Measurements from ENCODE around the gene HMGCS1. TPM values are rescaled to one million over a fixed set of nuclear protein-coding genes. Genes with fewer than 3 reads are reported as not detected.
"Not testable (repeated sequence)": the region's sequence is repeated elsewhere in the genome, so short reads cannot be mapped to it uniquely, and the experiment has no call there.

The HMGCS1 gene
- total RNA-seq, 1 experiment from 2014 or later, result 54.4 TPM

DNA sequence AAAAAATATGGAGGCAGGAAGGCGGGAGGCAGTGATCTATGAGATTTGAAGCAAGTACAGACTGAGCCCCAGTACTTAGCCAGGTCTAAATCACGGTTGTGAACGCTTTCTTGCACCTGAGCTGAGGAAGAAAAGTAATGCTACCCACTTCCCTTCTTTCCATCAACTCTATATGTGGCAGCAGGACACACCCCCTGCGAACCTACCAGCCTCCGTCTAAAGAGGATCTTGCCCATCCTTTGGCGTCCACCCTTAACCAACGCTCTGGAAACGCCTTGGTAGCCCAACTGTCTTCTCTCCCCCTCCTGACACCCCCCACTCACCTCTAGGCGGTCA is 545 bp downstream of the HMGCS1 start:
- no peak for DNase-seq (ENCODE audit: low read depth)

DNA sequence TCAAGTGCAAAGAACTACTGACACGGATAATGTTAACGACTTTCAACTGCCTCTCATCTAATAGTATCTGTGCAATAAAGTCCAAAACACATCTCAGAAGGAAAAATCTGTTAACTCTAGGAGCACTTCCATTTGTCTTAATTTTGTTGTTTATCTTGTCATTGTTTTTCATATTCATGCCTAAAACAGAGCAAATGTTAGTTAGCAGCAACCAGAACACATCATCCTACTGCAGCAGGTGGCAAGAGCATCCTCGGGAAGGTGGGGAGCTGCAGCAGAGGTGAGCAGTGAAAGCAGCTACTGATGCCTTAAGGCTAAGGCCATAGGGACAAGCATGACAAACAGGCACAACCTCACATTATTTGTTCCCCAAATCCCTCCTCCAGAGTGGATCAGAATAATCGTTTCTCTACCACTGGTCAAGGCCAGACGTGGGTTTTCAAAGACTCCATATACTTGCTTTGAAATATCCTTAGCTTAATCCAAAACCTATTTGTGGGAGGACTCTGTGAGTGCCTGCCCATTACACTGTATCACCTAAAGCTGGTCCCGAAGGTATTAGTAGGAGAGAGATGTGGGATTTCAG is 1.0 kb downstream of the HMGCS1 start:
- DNase-seq (ENCODE audit: low read depth), result no peak

DNA sequence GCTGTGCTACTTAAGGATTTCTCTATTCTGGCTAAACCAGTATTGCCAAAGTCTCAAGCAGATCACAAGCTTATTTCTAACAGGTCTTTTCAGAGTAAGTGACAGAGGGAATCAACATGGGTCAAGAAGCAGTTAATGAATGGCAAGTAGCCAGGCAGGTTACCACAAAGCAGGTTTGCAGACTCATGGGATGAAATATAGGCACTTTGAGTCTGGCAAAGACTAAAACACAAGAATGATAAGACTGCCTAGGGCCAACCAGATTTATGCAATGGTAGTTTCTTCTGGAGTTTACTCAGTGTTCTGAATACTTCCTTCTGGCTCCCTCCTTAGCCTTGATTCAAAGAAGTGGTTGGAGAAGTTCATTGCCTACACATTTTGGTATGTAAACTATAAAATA is 3.6 kb downstream of the HMGCS1 start:
- peak; percentile 64 for DNase-seq (ENCODE audit: low read depth)

DNA sequence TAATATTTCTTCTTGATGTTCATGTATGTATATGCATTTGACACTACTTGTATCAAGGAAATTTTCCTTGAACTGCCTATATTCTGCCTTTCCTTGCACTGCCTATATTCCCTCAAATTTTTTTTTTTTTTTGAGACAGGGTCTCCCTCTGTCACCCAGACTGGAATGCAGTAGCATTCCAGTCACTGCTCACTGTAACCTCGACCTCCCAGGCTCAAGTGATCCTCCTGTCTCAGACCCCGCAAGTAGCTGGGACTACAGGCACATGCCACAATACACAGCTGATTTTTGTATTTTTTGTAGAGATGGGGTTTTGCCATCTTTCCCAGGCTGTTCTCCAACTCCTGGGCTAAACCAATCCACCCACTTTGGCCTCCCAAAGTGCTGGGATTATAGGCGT is 4.1 kb downstream of the HMGCS1 start:
- no peak for DNase-seq (ENCODE audit: low read depth)

DNA sequence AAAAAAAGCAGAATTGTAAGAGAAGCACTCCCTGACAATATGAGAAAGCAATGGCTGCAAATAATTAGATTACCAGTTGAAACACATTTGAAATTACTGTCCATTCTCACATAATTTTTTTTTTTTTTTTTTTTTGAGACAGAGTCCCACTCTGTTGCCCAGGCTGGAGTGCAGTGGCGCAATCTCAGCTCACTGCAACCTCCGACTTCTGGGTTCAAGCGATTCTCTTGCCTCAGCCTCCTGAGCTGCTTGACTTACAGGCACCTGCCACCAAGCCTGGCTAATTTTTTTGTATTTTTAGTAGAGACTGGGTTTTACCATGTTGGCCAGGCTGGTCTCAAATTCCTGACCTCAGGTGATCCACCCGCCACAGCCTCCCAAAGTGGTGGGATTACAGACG is 6.3 kb downstream of the HMGCS1 start:
- DNase-seq (ENCODE audit: low read depth), result not testable (repeated sequence)

DNA sequence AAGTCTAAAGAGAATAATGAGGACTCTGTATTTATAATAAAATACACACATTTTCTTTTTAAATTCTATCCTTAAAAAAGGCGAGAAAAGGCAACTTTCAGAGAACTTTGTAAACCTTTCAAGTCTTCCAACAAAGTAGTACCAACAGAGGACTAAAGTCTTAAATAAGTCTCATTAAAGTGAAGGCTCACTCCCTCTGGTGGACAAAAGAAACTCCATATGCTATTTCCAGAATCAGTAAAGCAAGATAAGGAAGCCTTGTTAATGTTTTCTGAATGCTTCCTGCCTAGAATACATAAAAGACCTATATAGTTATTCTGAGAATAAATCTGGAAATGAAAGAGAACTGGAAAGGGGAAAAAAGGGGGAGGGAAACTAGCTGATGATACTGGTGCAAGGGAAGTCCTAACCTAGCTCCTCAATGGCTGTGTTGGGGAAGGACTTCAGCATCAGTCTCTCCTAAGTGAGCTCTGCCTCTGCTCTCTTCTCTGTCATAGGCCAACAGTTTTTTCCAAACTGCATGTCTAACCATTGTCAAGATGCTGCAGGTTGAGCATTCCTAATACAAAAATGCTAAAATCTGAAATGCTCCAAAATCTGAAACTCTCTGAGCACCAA is 7.2 kb downstream of the HMGCS1 start:
- DNase-seq (ENCODE audit: low read depth), result peak; percentile 72

DNA sequence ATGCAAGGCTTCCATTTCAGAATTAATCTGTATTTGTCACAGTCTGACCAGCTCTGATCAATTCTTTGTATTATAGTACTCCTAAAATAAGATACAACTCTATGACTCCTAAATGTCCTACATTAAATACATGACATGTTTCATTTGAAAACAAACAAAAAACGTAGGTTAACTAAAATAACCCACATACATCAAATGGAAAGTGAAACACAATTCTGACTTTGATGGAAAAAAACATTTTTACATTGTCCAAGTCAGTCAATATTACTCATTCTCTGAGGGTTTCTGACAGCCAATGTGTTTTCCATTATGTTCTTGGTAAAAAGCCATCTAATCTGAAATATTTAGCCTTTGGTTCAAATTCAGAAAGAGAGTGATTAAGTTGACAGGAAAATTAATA is 8.7 kb downstream of the HMGCS1 start:
- no peak for DNase-seq (ENCODE audit: low read depth)

DNA sequence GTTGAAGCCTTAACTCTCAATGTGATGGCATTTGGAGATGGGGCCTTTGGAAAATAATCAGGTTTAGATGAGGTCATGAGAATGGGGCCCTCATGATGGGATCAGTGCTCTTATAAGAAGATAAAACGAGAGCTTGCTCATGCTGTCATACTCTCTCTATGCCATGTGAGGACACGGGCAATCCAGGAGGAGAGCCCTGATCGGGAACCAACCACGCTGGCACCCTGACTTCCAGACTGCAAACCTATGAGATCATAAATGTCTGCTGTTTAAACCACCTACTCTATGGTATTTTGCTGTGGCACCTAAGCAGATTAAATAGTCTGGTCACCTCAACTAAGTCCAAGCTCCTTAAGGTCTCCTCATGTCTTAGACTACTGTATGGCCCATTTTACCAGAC is 10.0 kb downstream of the HMGCS1 start:
- DNase-seq (ENCODE audit: low read depth), result no peak

DNA sequence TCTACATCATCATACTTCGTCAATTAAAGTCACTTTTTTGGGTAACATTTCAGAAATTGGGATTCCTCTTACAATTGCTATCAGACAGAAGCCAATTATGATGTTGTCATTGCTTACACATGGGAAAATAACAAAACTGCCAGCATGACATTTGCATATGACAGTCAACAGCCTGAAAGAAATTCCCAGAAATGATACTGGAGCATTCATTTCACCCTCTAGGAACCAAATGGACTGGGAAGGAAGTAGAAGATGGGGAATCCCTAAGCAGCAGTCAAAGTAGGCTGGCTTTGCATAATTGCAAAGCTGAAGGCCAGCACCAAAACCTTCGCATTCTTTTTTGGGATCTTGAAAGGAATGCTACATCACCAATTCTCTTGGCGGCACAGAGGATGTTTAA is 10.7 kb downstream of the HMGCS1 start:
- no peak for DNase-seq (ENCODE audit: low read depth)

DNA sequence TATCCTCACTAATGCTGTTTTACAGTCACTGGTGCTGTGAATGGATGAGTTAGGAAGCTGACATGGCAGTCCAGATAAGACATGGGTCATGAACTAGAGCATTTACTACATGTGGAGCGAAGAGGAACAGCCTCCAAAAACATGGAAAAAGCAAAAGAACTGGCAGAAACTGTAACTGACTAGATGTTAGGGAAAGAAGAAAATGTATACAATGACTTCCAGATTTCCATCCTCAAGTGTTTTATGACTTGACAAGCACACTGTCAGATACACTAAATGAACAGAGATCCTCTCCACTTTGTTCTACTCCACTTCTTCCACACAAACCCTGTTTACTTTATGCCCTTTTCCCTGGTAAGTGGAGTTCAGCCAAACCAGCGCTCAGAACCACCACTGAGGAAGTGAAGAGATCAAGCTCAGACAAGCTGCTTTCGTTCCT is 11.5 kb downstream of the HMGCS1 start:
- no peak for DNase-seq (ENCODE audit: low read depth)

DNA sequence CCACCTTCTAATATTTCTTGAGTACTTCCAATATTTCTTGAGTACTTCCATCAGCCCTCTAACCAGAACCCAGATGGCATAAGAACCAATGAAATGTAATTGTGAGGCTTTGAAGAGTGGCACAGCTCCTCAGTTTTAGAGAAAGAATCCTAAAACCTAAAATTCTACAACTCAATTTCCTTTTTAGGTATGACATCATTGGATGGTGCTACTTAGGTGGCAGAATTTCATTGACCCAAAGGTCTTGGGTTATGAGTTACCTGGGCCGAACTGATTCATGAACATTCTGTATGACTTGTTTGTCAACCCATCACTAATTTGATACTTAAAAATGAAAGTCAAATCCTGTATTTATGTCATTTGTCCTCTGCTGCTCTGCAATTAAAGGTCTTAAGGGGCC is 13.1 kb downstream of the HMGCS1 start:
- no peak for DNase-seq (ENCODE audit: low read depth)

DNA sequence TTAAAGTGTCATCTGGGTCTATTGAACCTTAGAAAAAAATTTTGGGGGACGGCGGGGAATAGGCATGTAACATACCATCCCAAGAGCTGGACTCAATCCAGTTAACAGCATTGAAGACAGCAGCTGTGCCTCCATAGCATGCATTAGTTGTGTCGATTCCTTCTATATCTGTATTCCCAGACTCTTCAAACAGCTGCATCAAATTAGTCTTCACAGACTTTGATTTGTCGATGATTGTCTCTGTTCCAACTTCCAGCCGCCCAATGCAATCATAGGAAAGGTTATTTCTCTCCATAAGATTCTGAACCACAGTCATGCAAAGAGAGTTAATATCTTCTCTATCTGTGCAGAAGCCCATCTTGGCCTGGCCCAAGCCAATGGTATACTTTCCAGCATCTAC is 14.8 kb downstream of the HMGCS1 start:
- no peak for DNase-seq (ENCODE audit: low read depth)

DNA sequence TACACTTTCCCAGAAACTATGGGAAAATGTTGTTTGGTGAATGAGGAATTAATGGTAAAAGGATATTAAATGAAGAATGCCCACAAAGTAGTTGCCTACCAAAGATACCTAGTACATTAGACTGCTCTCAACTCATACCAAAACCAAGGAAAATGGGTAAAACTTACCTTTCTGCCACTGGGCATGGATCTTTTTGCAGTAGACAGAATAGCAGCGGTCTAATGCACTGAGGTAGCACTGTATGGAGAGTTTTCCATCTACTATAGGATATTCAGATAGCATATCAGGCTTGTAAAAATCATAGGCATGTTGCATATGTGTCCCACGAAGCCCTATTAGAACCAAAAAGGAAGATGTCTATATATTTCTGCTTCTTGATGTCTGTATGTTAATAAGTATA is 16.4 kb downstream of the HMGCS1 start:
- DNase-seq (ENCODE audit: low read depth), result no peak

DNA sequence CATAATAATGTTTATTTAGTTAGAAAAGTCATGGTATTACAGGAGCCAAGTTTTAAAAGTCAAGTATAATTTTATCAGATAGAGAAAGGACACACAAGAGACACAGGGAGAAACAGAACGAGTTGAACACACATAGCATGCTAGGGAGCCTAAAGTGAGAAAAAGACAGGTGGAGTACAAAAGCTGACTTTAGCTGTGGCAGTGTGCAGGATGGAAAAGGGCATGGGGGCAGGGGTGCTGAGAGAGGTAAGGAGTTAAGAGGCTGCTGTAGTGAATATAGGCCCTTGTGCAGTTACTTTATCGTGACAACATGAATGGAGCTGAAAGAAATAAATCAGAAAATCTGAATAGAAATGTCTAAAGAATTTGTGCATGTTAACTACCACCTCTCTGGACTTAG is 18.0 kb downstream of the HMGCS1 start:
- no peak for DNase-seq (ENCODE audit: low read depth)

DNA sequence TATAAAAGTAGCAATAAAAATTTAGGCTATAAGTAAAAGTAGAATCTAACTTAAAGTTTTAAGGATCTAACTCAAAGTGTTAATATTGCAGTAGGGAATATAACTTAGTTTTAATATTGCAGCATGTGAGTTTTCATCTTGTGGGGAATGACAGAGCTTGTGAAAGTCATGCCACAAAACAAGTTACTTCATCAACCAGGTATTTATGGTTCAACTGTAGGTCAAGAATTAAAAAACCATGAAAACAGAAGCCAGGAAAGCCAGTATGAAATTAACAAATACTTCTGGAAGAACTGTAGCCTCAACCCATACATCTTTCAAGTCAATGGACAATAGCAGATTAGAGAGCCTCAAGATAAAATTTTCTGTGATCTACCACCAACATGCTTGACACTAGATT is 19.0 kb downstream of the HMGCS1 start:
- DNase-seq (ENCODE audit: low read depth), result peak; percentile 67

DNA sequence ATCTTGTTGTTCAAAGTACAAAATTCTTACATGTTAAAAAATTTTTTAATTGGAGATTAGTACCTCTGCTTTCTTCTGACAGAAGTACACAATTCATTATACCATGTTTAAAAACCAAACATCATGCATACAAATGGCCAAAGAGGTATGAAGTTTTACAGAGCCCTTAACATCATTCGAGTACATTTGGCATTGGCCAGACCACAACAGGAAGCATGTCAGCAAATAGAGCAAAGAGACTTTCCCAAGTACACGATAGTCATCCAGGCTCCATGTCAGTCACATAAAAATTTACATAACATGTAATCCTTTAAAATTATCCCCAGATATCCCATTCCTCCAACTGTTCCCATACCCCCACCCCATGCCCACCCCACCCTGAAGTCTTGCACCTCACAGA is 22.5 kb downstream of the HMGCS1 start:
- DNase-seq (ENCODE audit: low read depth), result no peak

DNA sequence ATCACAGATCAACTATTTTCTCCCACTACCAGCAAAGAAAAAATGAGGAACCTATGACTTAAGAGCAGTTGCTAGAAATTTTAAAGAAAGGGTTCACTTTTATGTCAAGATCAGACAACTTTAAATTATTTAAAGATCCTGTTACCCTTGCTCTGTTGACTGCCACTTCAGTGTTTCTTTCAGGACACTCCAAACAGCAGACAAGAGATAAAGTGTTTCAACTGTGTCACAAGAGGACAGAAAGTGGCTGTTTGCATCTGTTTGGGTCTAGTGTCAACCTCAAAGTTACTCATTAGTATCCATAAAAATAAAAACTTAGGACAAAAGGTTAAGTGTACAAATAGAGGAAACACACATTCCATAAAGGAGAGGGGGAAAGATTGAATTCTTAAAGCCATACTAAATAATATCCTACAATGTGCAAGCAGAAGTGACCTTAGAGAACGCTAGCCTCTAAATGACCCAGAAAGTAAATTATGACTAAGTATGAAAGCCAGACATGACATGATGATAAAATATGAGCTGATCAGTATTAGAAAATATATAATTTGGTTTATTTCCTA is 24.9 kb downstream of the HMGCS1 start:
- DNase-seq (ENCODE audit: low read depth), result no peak

DNA sequence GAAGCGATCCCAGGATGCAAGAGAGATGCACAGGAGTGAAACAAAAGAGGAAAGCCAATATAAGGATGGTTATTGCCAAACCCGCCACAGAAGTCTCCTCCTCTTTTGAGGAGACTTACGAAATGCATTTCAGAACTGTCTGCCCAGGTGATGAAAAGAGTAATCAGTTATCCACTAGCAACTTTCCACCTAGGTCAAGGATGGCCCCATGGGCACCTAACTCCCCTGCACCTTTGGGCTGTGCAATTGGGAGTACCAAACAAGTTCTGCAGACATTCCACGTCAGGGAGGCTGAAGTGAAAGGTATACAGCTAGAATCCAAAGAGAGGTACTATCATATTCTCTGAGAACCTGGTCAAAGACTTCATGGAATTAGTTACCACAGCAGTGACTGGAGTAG is 25.7 kb downstream of the HMGCS1 start:
- no peak for DNase-seq (ENCODE audit: low read depth)

DNA sequence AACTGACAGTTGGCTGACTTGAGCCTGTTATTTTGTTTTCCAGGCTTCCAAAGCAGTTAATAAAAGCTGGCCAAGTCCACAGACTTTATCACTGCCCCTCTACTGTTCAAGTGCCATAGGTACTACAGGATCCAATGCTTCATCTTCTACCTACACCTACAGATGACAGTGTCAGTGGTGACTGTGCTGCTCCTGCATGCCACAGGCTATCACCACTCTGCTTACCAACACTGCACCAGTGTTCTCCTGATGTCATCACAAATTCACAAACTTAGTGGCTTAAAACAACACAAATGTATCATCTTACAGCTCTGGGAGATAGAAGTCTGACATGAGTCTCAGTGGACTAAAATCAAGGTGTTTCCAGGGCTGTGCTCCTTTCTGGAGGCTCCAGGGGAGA is 26.6 kb downstream of the HMGCS1 start:
- no peak for DNase-seq (ENCODE audit: low read depth)

DNA sequence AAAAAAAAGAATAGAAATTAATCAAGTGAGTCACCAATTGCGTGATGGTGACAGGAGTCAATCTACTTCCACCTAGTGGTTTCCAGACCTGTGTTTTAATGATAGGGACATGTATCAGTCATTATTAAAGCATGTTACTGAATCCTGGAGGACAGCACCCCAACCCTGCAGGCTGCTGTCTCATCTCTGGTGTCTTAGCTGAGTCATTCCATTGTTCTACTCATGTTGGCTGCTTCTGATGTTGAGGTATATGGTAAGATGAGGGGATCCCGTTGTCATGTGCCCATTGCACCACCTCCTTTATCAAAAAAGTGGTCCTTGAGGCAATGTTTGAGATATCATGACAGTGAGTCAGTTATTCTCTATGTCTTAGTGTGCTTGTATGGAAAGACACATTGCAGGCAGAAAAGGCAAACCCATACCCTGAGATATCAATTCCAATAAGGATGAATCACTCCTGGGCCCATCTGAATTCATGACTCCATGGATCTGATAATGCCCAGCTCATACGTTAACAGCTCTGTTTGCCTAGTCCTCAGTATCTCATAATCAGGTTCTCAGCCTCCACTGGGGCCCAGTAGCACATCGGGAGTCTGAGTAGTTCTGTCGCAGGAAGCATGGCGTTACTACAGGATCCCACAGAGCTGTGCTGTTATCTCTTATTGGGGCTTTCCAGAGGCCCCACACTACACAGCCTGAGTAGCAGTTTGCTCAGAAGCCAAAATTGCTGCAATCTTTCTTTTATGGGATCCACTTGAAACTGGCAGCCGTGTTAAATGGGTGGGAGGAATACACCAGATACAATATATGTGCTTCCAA is 31.2 kb downstream of the HMGCS1 start:
- peak; percentile 83 for DNase-seq (ENCODE audit: low read depth)

DNA sequence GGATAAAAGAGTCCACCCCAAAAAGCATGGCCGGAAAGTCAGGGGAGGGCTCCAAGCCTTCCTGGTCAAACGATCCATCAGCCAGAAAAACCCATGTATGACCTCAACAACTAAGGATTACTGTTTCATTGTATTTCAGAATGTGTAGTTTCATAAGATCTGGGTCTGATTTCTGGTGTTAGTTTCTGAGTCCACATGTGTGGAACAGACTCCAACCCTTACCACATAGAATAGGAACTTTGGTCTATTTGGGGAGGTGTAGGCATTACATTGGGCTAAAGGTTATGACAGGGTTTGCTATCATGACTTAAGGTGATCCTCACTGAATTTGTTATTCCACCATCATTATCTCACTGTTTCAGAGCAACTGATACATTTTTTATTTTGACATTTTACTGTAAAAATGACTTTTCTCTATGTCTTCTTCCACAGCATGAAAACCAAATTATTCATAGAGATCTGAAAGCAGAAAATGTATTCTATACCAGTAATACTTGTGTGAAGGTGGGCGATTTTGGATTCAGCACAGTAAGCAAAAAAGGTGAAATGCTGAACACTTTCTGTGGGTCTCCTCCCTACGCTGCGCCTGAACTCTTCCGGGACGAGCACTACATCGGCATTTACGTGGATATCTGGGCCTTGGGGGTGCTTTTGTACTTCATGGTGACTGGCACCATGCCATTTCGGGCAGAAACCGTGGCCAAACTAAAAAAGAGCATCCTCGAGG is 33.5 kb downstream of the HMGCS1 start:
- no peak for DNase-seq (ENCODE audit: low read depth)

DNA sequence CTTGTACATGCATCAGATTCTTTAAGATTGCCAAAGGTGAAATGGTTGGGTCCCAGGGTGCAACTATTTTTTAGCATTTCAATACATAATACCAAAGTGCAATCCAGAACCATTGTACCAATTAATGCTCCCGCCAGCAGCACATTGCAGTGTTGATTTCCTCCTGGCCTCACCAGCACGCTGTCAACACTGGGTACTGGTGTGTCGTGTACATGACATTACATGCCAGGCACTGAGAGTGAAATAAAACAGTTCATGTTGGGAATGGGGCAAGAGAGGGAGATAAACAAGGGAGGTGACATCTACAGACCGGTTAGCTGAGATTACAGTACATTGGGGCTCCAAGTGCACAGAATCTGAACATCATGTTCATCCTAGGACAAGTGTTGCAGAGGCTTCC is 37.8 kb downstream of the HMGCS1 start:
- DNase-seq (ENCODE audit: low read depth), result no peak

All from M059J (cell line).